PC-9 (cell line): Measurements from ENCODE around the gene BICRAL. TPM values are rescaled to one million over a fixed set of nuclear protein-coding genes. Genes with fewer than 3 reads are reported as not detected.

ENCODE experiments used
- BruUV-seq: library from RNA; stranded (reverse); fragments of 400-500 nt; replicated peaks from 2 replicates; lab custom pipeline; 2021; lab: Mats Ljungman, UMichigan
- CTCF ChIA-PET: fragments of 300-600 bp; sonication (Branson Sonifier 250); formaldehyde crosslinking; loops from one replicate; lab custom pipeline; 2022; ENCODE audit warnings: antibody characterized with exemption; lab: Charles Lee
- POLR2A ChIA-PET: fragments of 300-600 bp; sonication (Branson Sonifier 250); formaldehyde crosslinking; loops from one replicate; lab custom pipeline; 2022; ENCODE audit warnings: antibody characterized with exemption; ENCODE audit not compliant: unreplicated experiment; lab: Charles Lee
- DNase-seq, 2 experiments: peaks; one replicate each; pipeline versions ENCODE4 v3.0.0 to v3.0.0-alpha.2; 2015 to 2022; ENCODE audit warnings: mixed read lengths in 1 of 2
- H2AFZ ChIP-seq: fragments of 200-600 bp; sonication (generic); 2 replicates; pipeline ENCODE4 v1.8.1; 2017; ENCODE audit warnings: antibody characterized with exemption
- H3F3A ChIP-seq: fragments of 200-600 bp; sonication (generic); 2 replicates; pipeline ENCODE4 v1.8.1; 2017; ENCODE audit warnings: antibody characterized with exemption, mild to moderate bottlenecking, low read depth; ENCODE audit not compliant: insufficient read depth
- H3K27ac ChIP-seq: fragments of 200-600 bp; sonication (generic); 2 replicates; pipeline ENCODE4 v1.6.1; 2016; ENCODE audit warnings: mixed run types
- H3K27me3 ChIP-seq: fragments of 200-600 bp; sonication (generic); 2 replicates; pipeline ENCODE4 v1.6.1; 2016; ENCODE audit warnings: low read depth, mixed run types; ENCODE audit not compliant: insufficient read depth
- H3K36me3 ChIP-seq: fragments of 200-600 bp; sonication (generic); 2 replicates; pipeline ENCODE4 v1.6.1; 2016; ENCODE audit warnings: low read depth, mixed run types
- H3K4me1 ChIP-seq: fragments of 200-600 bp; sonication (generic); replicated peaks from 2 replicates; pipeline ENCODE4 v1.6.1; 2016; ENCODE audit warnings: mixed run types; ENCODE audit not compliant: insufficient read depth
- H3K4me2 ChIP-seq: fragments of 200-600 bp; sonication (generic); 2 replicates; pipeline ENCODE4 v1.6.1; 2017; ENCODE audit warnings: mixed run types
- H3K4me3 ChIP-seq: fragments of 200-600 bp; sonication (generic); 2 replicates; pipeline ENCODE4 v1.6.1; 2016; ENCODE audit warnings: mixed run types
- H3K79me2 ChIP-seq: fragments of 200-600 bp; sonication (generic); 2 replicates; pipeline ENCODE4 v1.6.1; 2017; ENCODE audit warnings: low read depth, mixed run types
- H3K9me2 ChIP-seq: fragments of 200-600 bp; sonication (generic); 2 replicates; pipeline ENCODE4 v1.8.1; 2017; ENCODE audit warnings: mild to moderate bottlenecking; ENCODE audit not compliant: insufficient read depth
- H3K9me3 ChIP-seq: fragments of 200-600 bp; sonication (generic); 2 replicates; pipeline ENCODE4 v1.8.1; 2016; ENCODE audit warnings: low read depth; ENCODE audit not compliant: insufficient read depth
- H4K20me1 ChIP-seq: fragments of 200-600 bp; sonication (generic); 2 replicates; pipeline ENCODE4 v1.8.1; 2017; ENCODE audit not compliant: insufficient read depth
- EZH2 ChIP-seq: fragments of 200-600 bp; sonication (generic); IDR thresholded peaks from 2 replicates; pipeline ENCODE4 v1.8.0; 2017; ENCODE audit warnings: antibody characterized with exemption, low read depth
- intact Hi-C: fragments of 100-400 bp; cut with micrococcal nuclease; formaldehyde crosslinking; loops from one replicate; pipeline ENCODE4 v1.10.0; 2022; ENCODE audit not compliant: unreplicated experiment
- total RNA-seq: library from RNA; stranded (reverse); gene quantifications from 2 replicates; pipeline ENCODE4 v1.2.3, GENCODE V29; 2021
- TF ChIP-seq, protein P1 (sequence below): fragments of 200-600 bp; sonication (generic); conservative IDR thresholded peaks from 2 replicates; pipeline ENCODE4 v1.6.1; 2017; ENCODE audit warnings: mixed run types, antibody characterized with exemption, mild to moderate bottlenecking, moderate library complexity

The BICRAL gene
- total RNA-seq, 1 experiment from 2014 or later = 12.9 TPM

DNA sequence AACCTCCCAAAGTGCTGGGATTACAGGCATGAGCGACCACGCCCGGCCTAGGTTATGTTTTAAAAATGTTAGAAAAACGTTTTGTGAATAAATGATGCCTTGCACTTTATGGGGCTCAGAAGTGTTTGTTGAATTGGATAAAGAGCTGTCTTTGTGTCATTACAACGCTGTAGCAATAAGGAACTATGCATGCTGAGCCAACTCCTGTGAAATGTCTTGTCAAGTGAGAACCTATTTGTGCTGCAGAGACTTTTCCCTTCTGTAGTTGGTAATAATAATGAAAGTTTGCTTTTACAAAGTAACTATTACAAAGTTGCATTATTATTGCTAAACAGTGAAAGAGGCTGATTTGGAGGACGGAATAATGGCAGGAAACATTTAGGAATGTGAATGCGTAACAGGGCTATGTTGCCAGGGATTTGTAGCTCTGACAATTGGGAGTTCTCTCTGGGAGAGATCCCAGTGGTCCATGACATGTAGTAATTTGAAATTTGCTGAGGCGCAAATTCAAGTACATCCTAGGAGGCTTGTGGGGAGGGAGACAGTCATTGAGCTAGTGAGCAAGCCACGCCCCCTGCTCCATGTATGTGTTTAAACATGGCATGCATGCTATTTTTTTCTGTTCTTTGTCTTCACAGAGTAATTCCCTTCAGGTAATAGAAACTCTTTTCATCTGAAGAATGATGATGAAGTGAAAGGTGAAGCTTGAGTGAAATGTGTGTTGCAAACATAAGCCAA lies 16.8 kb upstream of the BICRAL start:
- ChIA-PET CTCF (no interaction called here), POLR2A (no interaction called here)
- Histone ChIP-seq H3F3A (peaks cover 34% of the 10 kb centered on the region), H4K20me1 (no peaks in the 10 kb centered on the region), H3K4me2 (peak overlapping the region; percentile 46), H3K9me2 (no peaks in the 10 kb centered on the region), H3K27me3 (no peaks in the 10 kb centered on the region), H3K27ac (peak overlapping the region; percentile 63), H3K9me3 (no peaks in the 10 kb centered on the region), H3K4me3 (no peak overlapping the region), H3K36me3 (no peaks in the 10 kb centered on the region), H3K4me1 (peaks cover 21% of the 10 kb centered on the region), H3K79me2 (no peaks in the 10 kb centered on the region), H2AFZ (no peak overlapping the region)
- no peak for TF ChIP-seq EZH2
- TF ChIP-seq, protein P1, sequence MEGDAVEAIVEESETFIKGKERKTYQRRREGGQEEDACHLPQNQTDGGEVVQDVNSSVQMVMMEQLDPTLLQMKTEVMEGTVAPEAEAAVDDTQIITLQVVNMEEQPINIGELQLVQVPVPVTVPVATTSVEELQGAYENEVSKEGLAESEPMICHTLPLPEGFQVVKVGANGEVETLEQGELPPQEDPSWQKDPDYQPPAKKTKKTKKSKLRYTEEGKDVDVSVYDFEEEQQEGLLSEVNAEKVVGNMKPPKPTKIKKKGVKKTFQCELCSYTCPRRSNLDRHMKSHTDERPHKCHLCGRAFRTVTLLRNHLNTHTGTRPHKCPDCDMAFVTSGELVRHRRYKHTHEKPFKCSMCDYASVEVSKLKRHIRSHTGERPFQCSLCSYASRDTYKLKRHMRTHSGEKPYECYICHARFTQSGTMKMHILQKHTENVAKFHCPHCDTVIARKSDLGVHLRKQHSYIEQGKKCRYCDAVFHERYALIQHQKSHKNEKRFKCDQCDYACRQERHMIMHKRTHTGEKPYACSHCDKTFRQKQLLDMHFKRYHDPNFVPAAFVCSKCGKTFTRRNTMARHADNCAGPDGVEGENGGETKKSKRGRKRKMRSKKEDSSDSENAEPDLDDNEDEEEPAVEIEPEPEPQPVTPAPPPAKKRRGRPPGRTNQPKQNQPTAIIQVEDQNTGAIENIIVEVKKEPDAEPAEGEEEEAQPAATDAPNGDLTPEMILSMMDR = no peak
- no peak for DNase-seq
- intact Hi-C loops = no loop called here
- no TSS peak for BruUV-seq

DNA sequence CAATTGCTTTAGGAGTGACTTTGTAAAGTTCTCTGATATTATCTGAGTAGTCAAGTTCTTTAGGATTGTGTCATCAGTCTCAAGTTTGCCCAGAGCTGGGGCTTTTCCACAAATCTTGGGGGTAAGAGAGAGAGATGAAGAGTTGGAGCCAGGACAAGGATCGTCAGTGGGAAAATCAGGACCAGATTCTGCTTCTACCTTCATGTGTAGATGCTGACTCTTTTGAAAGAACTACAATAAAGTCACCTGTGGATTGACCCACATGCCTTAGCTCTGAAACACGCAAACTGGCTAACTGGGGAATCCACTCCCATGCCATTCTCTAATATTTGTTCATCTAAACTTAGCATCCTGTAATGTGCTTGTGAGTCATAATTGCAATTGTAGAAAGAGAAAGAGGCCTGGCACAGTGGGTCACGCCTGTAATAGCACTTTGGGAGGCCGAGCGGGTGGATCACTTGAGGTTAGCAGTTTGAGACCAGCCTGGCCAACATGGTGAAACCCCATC lies 15.6 kb upstream of the BICRAL start:
- ChIA-PET CTCF (no interaction called here), POLR2A (interaction anchor here (0.7 kb wide), 1 partner anchor 776 kb away, joined by 5 read pairs; no protein-coding TSS in a partner anchor)
- no TSS peak for BruUV-seq
- H3K9me3 ChIP-seq = no peaks in the 10 kb centered on the region
- TF ChIP-seq, protein P1 = no peak
- no peak for TF ChIP-seq EZH2
- no peaks in the 10 kb centered on the region for H3K9me2 ChIP-seq
- H3K4me2 ChIP-seq = peak overlapping the region; percentile 46
- H3F3A ChIP-seq = peaks cover 34% of the 10 kb centered on the region
- intact Hi-C loops = loop anchor here (2.0 kb wide), 1 partner anchor 19 kb away; the partner anchor contains the start of gene TBCC
- no peak overlapping the region for H3K4me3 ChIP-seq
- H2AFZ ChIP-seq = no peak overlapping the region; the same call in 1 of the 2 replicates
- peak overlapping the region; percentile 63 for H3K27ac ChIP-seq
- no peaks in the 10 kb centered on the region for H4K20me1 ChIP-seq
- DNase-seq = peak; percentile 40 to 92
- no peaks in the 10 kb centered on the region for H3K36me3 ChIP-seq
- no peaks in the 10 kb centered on the region for H3K79me2 ChIP-seq
- H3K27me3 ChIP-seq = no peaks in the 10 kb centered on the region
- H3K4me1 ChIP-seq = peaks cover 21% of the 10 kb centered on the region

DNA sequence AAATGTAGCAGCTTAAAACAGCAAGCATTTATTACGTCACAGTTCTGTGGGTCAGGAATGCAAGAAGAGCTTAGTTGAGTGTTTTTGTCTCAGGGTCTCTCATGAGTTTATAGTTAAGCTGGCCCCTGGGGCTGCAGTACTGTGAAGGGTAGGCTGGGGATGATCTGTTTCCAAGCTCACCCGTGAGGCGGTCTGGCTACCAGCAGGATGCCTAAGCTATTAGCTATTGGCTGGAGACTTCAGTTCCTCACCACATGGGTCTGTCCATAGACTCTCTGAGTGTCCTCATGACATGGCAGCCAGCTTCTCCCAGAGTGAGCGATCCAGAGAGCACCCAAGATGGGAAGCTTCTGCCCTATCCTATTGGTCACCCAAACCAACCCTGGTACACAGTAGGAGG lies 12.8 kb upstream of the BICRAL start:
- H4K20me1 ChIP-seq = no peaks in the 10 kb centered on the region
- H3K9me2 ChIP-seq = no peaks in the 10 kb centered on the region
- H2AFZ ChIP-seq = no peak overlapping the region
- ChIA-PET CTCF (no interaction called here), POLR2A (no interaction called here)
- no peak overlapping the region for H3K27ac ChIP-seq
- H3K4me2 ChIP-seq = no peak overlapping the region
- BruUV-seq = no TSS peak
- DNase-seq = no peak
- H3K4me3 ChIP-seq = no peak overlapping the region
- TF ChIP-seq, protein P1 = no peak
- no peak for TF ChIP-seq EZH2
- no peaks in the 10 kb centered on the region; the same call in 1 of the 2 replicates for H3K9me3 ChIP-seq
- intact Hi-C loops = no loop called here
- H3K79me2 ChIP-seq = no peaks in the 10 kb centered on the region
- no peaks in the 10 kb centered on the region for H3K36me3 ChIP-seq
- no peaks in the 10 kb centered on the region for H3K27me3 ChIP-seq
- H3F3A ChIP-seq = peaks cover 30% of the 10 kb centered on the region
- H3K4me1 ChIP-seq = peaks cover 21% of the 10 kb centered on the region
